HFFc6 (cell line): ENCODE measurements around the gene USP25. TPM values are rescaled to one million over a fixed set of nuclear protein-coding genes. Genes with fewer than 3 reads are reported as not detected.

ENCODE experiments used
- DNase-seq: peaks from one replicate; pipeline ENCODE4 v3.0.0-alpha.2; 2018
- H3K27ac Mint-ChIP-seq: 2 replicates; pipeline ENCODE4 v1.8.0; 2020; ENCODE audit warnings: mild to moderate bottlenecking, mixed read lengths
- H3K27me3 Mint-ChIP-seq: 2 replicates; pipeline ENCODE4 v1.8.0; 2021; ENCODE audit warnings: mild to moderate bottlenecking, moderate library complexity, mixed read lengths; ENCODE audit not compliant: insufficient read depth
- H3K36me3 Mint-ChIP-seq: 2 replicates; pipeline ENCODE4 v1.8.0; 2021; ENCODE audit warnings: low read depth, mixed read lengths
- H3K4me1 Mint-ChIP-seq: 2 replicates; pipeline ENCODE4 v1.8.0; 2020; ENCODE audit warnings: low read depth, mixed read lengths
- H3K4me3 Mint-ChIP-seq: 2 replicates; pipeline ENCODE4 v1.8.0; 2020; ENCODE audit warnings: mild to moderate bottlenecking, moderate library complexity, mixed read lengths
- H3K9me3 Mint-ChIP-seq: 2 replicates; pipeline ENCODE4 v1.8.0; 2020; ENCODE audit warnings: mild to moderate bottlenecking, mixed read lengths
- CTCF ChIP-seq: fragments of 200-600 bp; sonication (generic); IDR thresholded peaks from 2 replicates; pipeline ENCODE4 v1.5.0; 2021; ENCODE audit warnings: antibody characterized with exemption, mild to moderate bottlenecking
- total RNA-seq, 6 experiments: library from RNA; stranded (reverse); fragmentation: NEBNext Ultra II Directional; extraction: Animal tissue kit (Norgen Biotek cat#: 25700); gene quantifications; 2 replicates in 1 of 6; 3 replicates in 5 of 6; pipeline ENCODE4 v1.2.3, GENCODE V29; 2021

The USP25 gene
- total RNA-seq, 6 experiments from 2014 or later: 13.8 to 18.3 (median 16.6) TPM

- no peaks in the 10 kb centered on the region for H3K27me3 Mint-ChIP-seq
- H3K36me3 Mint-ChIP-seq: peaks cover 6% of the 10 kb centered on the region; the same call in 1 of the 2 replicates
- no peak overlapping the region for H3K4me3 Mint-ChIP-seq
- DNase-seq: no peak
- no peaks in the 10 kb centered on the region for H3K4me1 Mint-ChIP-seq
- H3K9me3 Mint-ChIP-seq: no peaks in the 10 kb centered on the region
- H3K27ac Mint-ChIP-seq: no peak overlapping the region
- no peak for TF ChIP-seq CTCF
Measured at GRCh38 chr21:15831497-15831896, 101.7 kb downstream of the USP25 start.

- no peaks in the 10 kb centered on the region for H3K36me3 Mint-ChIP-seq
- no peak overlapping the region for H3K4me3 Mint-ChIP-seq
- no peak overlapping the region for H3K27ac Mint-ChIP-seq
- H3K4me1 Mint-ChIP-seq: peaks cover 8% of the 10 kb centered on the region; the same call in 1 of the 2 replicates
- DNase-seq: peak; percentile 23
- H3K27me3 Mint-ChIP-seq: no peaks in the 10 kb centered on the region
- TF ChIP-seq CTCF: no peak
- no peaks in the 10 kb centered on the region for H3K9me3 Mint-ChIP-seq
Measured at GRCh38 chr21:15837645-15838044, 107.9 kb downstream of the USP25 start.

- no peak for TF ChIP-seq CTCF
- Mint-ChIP-seq H3K4me3 (no peak overlapping the region), H3K27ac (no peak overlapping the region), H3K27me3 (no peaks in the 10 kb centered on the region), H3K4me1 (peaks cover 8% of the 10 kb centered on the region; the same call in 1 of the 2 replicates), H3K36me3 (peaks cover 5% of the 10 kb centered on the region; the same call in 1 of the 2 replicates), H3K9me3 (no peaks in the 10 kb centered on the region)
- DNase-seq: no peak
Measured at GRCh38 chr21:15839026-15839425, 109.2 kb downstream of the USP25 start.

- H3K27me3 Mint-ChIP-seq: no peaks in the 10 kb centered on the region
- DNase-seq: no peak
- no peaks in the 10 kb centered on the region for H3K9me3 Mint-ChIP-seq
- TF ChIP-seq CTCF: no peak
- no peak overlapping the region for H3K4me3 Mint-ChIP-seq
- H3K27ac Mint-ChIP-seq: no peak overlapping the region
- peaks cover 5% of the 10 kb centered on the region; the same call in 1 of the 2 replicates for H3K36me3 Mint-ChIP-seq
- H3K4me1 Mint-ChIP-seq: peaks cover 8% of the 10 kb centered on the region; the same call in 1 of the 2 replicates
Measured at GRCh38 chr21:15839601-15840000, 109.8 kb downstream of the USP25 start.

GRCh38 chr21:15840406-15840805 is 110.6 kb downstream of the USP25 start:
- TF ChIP-seq CTCF: no peak
- Mint-ChIP-seq H3K9me3 (no peaks in the 10 kb centered on the region), H3K27me3 (no peaks in the 10 kb centered on the region), H3K4me3 (no peak overlapping the region), H3K4me1 (peaks cover 8% of the 10 kb centered on the region; the same call in 1 of the 2 replicates), H3K27ac (no peak overlapping the region), H3K36me3 (peaks cover 5% of the 10 kb centered on the region; the same call in 1 of the 2 replicates)
- no peak for DNase-seq
